ENCODE data around the gene NFIC. TPM values are rescaled to one million over a fixed set of nuclear protein-coding genes. Genes with fewer than 3 reads are reported as not detected.

The NFIC gene
- total and polyA plus RNA-seq, 10 of the 15 experiments (the other 5 are each of a cell fraction or from before 2014, with no cell fraction given) = 0.71 to 53.5 (median 10.2) TPM

DNA sequence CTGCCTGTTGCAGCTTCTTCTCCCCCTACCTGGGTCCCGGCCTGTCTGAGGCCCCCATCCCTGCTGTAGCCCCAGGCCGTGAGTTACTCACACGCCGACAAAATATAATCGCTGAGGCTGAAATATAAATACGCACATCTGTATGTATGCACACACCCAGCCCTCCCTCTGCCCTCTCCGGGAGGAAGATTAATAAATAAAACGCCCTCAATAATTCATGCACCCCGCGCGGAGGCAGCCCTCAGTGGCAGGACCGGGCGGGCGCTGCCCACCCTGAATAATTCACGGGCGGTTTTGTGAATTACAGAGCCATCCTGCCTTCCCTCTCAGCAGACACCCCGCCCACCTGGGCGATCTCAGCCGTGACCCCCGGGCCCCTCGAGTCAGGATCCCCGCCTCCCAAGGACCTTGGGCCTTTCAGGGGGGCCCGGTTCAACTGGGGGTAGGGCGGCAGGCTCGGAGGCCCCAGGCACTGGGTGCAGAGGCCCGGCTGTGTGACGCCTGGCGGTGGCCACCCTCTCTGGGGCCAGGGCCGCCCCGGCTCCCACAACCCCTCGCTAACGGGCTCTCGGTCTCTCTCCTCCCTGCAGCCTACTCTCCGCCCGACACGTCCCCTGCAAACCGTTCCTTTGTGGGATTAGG is 89.7 kb downstream of the NFIC start:
- no peaks in the 10 kb centered on the region for H3K9me3 ChIP-seq (replicated peaks; ENCODE audit: control insufficient read depth, insufficient read depth, low read length)
- H3K79me2 ChIP-seq (ENCODE audit: control insufficient read depth, insufficient read depth, low read length) = no peaks in the 10 kb centered on the region
- no peaks in the 10 kb centered on the region for H3K4me1 ChIP-seq (ENCODE audit: control insufficient read depth, insufficient read depth, low read length)
- no peak overlapping the region for H3K9ac ChIP-seq (ENCODE audit: control insufficient read depth, insufficient read depth, low read length)
- in situ Hi-C loops (cut with MboI) (no loop called here), intact Hi-C loops (cut with micrococcal nuclease; ENCODE audit: unreplicated experiment) (no loop called here)
- POLR2A ChIA-PET = no interaction called here
- peaks cover 12 to 30% of the 10 kb centered on the region in 2 experiments; a peak in 3 of 4 replicates for H3K36me3 ChIP-seq (ENCODE audit: control insufficient read depth in 2 of 2, insufficient read depth in 2 of 2, low read length in 1 of 2)
- DNase-seq (ENCODE audit: low read depth, low spot score) (no peak), FAIRE-seq (no peak), ATAC-seq (no peak)
- H3K27ac ChIP-seq (ENCODE audit: control insufficient read depth, insufficient read depth) = no peak overlapping the region
- TF ChIP-seq, protein P1, sequence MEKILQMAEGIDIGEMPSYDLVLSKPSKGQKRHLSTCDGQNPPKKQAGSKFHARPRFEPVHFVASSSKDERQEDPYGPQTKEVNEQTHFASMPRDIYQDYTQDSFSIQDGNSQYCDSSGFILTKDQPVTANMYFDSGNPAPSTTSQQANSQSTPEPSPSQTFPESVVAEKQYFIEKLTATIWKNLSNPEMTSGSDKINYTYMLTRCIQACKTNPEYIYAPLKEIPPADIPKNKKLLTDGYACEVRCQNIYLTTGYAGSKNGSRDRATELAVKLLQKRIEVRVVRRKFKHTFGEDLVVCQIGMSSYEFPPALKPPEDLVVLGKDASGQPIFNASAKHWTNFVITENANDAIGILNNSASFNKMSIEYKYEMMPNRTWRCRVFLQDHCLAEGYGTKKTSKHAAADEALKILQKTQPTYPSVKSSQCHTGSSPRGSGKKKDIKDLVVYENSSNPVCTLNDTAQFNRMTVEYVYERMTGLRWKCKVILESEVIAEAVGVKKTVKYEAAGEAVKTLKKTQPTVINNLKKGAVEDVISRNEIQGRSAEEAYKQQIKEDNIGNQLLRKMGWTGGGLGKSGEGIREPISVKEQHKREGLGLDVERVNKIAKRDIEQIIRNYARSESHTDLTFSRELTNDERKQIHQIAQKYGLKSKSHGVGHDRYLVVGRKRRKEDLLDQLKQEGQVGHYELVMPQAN (conservative IDR thresholded peaks at IDR 0.05) = no peak
- TF ChIP-seq SREBF1 (IDR thresholded peaks at IDR 0.05; ENCODE audit: low read length) = no peak
- TF ChIP-seq SIN3A (IDR thresholded peaks at IDR 0.05; ENCODE audit: low read depth, low read length) = no peak
- TF ChIP-seq ZNF24 (IDR thresholded peaks at IDR 0.05) = no peak
- no peak for TF ChIP-seq ZNF207 (IDR thresholded peaks at IDR 0.05; ENCODE audit: borderline replicate concordance)
- TF ChIP-seq, protein P2, sequence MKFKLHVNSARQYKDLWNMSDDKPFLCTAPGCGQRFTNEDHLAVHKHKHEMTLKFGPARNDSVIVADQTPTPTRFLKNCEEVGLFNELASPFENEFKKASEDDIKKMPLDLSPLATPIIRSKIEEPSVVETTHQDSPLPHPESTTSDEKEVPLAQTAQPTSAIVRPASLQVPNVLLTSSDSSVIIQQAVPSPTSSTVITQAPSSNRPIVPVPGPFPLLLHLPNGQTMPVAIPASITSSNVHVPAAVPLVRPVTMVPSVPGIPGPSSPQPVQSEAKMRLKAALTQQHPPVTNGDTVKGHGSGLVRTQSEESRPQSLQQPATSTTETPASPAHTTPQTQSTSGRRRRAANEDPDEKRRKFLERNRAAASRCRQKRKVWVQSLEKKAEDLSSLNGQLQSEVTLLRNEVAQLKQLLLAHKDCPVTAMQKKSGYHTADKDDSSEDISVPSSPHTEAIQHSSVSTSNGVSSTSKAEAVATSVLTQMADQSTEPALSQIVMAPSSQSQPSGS (IDR thresholded peaks at IDR 0.05; ENCODE audit: low read length) = no peak
- no peak for TF ChIP-seq POU2F2 (IDR thresholded peaks at IDR 0.05; ENCODE audit: borderline replicate concordance, low read depth, low read length)
- no peak for TF ChIP-seq MEF2A (IDR thresholded peaks at IDR 0.05; ENCODE audit: insufficient read depth, low read depth, low read length)
- RAD21 ChIA-PET (ENCODE audit: unreplicated experiment) = no interaction called here
- SMC1A ChIA-PET (ENCODE audit: uncharacterized antibody, unreplicated experiment) = no interaction called here
- 93% methylated on average over 34 of the region's 37 CpGs for WGBS (ENCODE audit: insufficient coverage, insufficient replicate concordance, low lambda C conversion rate, missing lambda C conversion rate)
- H4K20me1 ChIP-seq (ENCODE audit: control insufficient read depth, insufficient read depth) = no peaks in the 10 kb centered on the region
- no peak overlapping the region for H3K4me3 ChIP-seq
- H3K27me3 ChIP-seq (replicated peaks in 1 of 2; ENCODE audit: control insufficient read depth in 2 of 2, insufficient read depth in 2 of 2, low read length in 1 of 2) = no peaks in the 10 kb centered on the region
- no peak overlapping the region for H2AFZ ChIP-seq (ENCODE audit: control insufficient read depth, low read depth, low read length)
- CTCF ChIA-PET = no interaction called here
- no peak overlapping the region for H3K4me2 ChIP-seq (ENCODE audit: control insufficient read depth, insufficient read depth)
- BruUV-seq (replicated peaks) = no TSS peak
